HFFc6 (cell line): ENCODE measurements around the gene TMEM63B. TPM values are rescaled to one million over a fixed set of nuclear protein-coding genes. Genes with fewer than 3 reads are reported as not detected.
"Not testable (repeated sequence)": the region's sequence is repeated elsewhere in the genome, so short reads cannot be mapped to it uniquely, and the experiment has no call there.

Source experiments
- DNase-seq: peaks from one replicate; pipeline ENCODE4 v3.0.0-alpha.2; 2018
- H3K27ac Mint-ChIP-seq: 2 replicates; pipeline ENCODE4 v1.8.0; 2020; ENCODE audit warnings: mild to moderate bottlenecking, mixed read lengths
- H3K27me3 Mint-ChIP-seq: 2 replicates; pipeline ENCODE4 v1.8.0; 2021; ENCODE audit warnings: mild to moderate bottlenecking, moderate library complexity, mixed read lengths; ENCODE audit not compliant: insufficient read depth
- H3K36me3 Mint-ChIP-seq: 2 replicates; pipeline ENCODE4 v1.8.0; 2021; ENCODE audit warnings: low read depth, mixed read lengths
- H3K4me1 Mint-ChIP-seq: 2 replicates; pipeline ENCODE4 v1.8.0; 2020; ENCODE audit warnings: low read depth, mixed read lengths
- H3K4me3 Mint-ChIP-seq: 2 replicates; pipeline ENCODE4 v1.8.0; 2020; ENCODE audit warnings: mild to moderate bottlenecking, moderate library complexity, mixed read lengths
- H3K9me3 Mint-ChIP-seq: 2 replicates; pipeline ENCODE4 v1.8.0; 2020; ENCODE audit warnings: mild to moderate bottlenecking, mixed read lengths
- CTCF ChIP-seq: fragments of 200-600 bp; sonication (generic); IDR thresholded peaks from 2 replicates; pipeline ENCODE4 v1.5.0; 2021; ENCODE audit warnings: antibody characterized with exemption, mild to moderate bottlenecking
- total RNA-seq, 6 experiments: library from RNA; stranded (reverse); fragmentation: NEBNext Ultra II Directional; extraction: Animal tissue kit (Norgen Biotek cat#: 25700); gene quantifications; 2 replicates in 1 of 6; 3 replicates in 5 of 6; pipeline ENCODE4 v1.2.3, GENCODE V29; 2021

The TMEM63B gene
- total RNA-seq, 6 experiments from 2014 or later = 38.3 to 55.1 (median 44.7) TPM

GRCh38 chr6:44193307-44193910, 66.1 kb downstream of the TMEM63B start:
- Mint-ChIP-seq H3K4me1 (no peaks in the 10 kb centered on the region; the same call in 1 of the 2 replicates), H3K4me3 (no peak overlapping the region), H3K27me3 (peaks cover 24% of the 10 kb centered on the region), H3K9me3 (no peaks in the 10 kb centered on the region), H3K27ac (no peak overlapping the region), H3K36me3 (no peaks in the 10 kb centered on the region)
- DNase-seq = no peak
- TF ChIP-seq CTCF = no peak

- DNase-seq = no peak
- Mint-ChIP-seq H3K27ac (no peak overlapping the region), H3K4me3 (no peak overlapping the region), H3K27me3 (peaks cover 22% of the 10 kb centered on the region), H3K9me3 (no peaks in the 10 kb centered on the region), H3K36me3 (no peaks in the 10 kb centered on the region), H3K4me1 (no peaks in the 10 kb centered on the region; the same call in 1 of the 2 replicates)
- TF ChIP-seq CTCF = no peak
Observed at GRCh38 chr6:44194326-44194725, 67.0 kb downstream of the TMEM63B start.

GRCh38 chr6:44196351-44196750, 69.0 kb downstream of the TMEM63B start:
- not testable (repeated sequence) for H3K36me3 Mint-ChIP-seq, H3K4me3 Mint-ChIP-seq, H3K9me3 Mint-ChIP-seq, DNase-seq, H3K27ac Mint-ChIP-seq, H3K4me1 Mint-ChIP-seq
- peaks cover 17% of the 10 kb centered on the region for H3K27me3 Mint-ChIP-seq

- Mint-ChIP-seq H3K27ac (no peak overlapping the region), H3K27me3 (peaks cover 6% of the 10 kb centered on the region), H3K4me3 (no peak overlapping the region)
Observed at GRCh38 chr6:44198684-44199083, 71.3 kb downstream of the TMEM63B start.

GRCh38 chr6:44199883-44200282, 72.5 kb downstream of the TMEM63B start:
- Mint-ChIP-seq H3K4me1 (peaks cover 6% of the 10 kb centered on the region; the same call in 1 of the 2 replicates), H3K4me3 (no peak overlapping the region), H3K9me3 (no peaks in the 10 kb centered on the region), H3K27me3 (peaks cover 11% of the 10 kb centered on the region), H3K36me3 (no peaks in the 10 kb centered on the region), H3K27ac (no peak overlapping the region)
- TF ChIP-seq CTCF = no peak
- DNase-seq = no peak

More at GRCh38 chr6:44198684-44199083, 71.3 kb downstream of the TMEM63B start:
- Mint-ChIP-seq H3K36me3 (no peaks in the 10 kb centered on the region), H3K9me3 (no peaks in the 10 kb centered on the region), H3K4me1 (peaks cover 6% of the 10 kb centered on the region; the same call in 1 of the 2 replicates)
- no peak for TF ChIP-seq CTCF
- no peak for DNase-seq

- no peak for TF ChIP-seq CTCF
- Mint-ChIP-seq H3K4me3 (no peak overlapping the region), H3K4me1 (peaks cover 6% of the 10 kb centered on the region; the same call in 1 of the 2 replicates), H3K27me3 (peaks cover 8% of the 10 kb centered on the region), H3K36me3 (no peaks in the 10 kb centered on the region), H3K9me3 (no peaks in the 10 kb centered on the region), H3K27ac (no peak overlapping the region)
- DNase-seq = no peak
Observed at GRCh38 chr6:44201200-44201599, 73.8 kb downstream of the TMEM63B start.
